Measurements from ENCODE around the gene PRDM7.

DNA sequence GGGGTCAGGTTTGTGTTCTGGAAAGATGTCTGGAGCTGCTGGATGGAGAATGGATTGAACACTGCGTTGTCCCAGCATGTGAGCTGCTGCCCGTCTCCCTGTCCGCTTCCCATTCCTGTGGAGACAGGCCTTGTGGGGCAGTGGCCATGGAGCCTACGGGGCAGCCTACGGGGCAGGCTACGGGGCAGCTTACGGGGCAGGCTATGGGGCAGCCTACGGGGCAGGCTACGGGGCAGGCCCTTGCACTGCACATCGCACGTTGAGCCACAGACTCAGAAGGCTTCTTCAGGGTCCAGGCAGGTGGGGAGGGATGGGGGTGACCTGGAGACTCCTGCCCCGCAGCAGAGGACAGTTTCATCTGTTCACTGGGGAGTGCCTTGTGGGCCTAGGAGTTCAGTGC lies 48.1 kb downstream of the PRDM7 start:
- TF ChIP-seq, protein P1, sequence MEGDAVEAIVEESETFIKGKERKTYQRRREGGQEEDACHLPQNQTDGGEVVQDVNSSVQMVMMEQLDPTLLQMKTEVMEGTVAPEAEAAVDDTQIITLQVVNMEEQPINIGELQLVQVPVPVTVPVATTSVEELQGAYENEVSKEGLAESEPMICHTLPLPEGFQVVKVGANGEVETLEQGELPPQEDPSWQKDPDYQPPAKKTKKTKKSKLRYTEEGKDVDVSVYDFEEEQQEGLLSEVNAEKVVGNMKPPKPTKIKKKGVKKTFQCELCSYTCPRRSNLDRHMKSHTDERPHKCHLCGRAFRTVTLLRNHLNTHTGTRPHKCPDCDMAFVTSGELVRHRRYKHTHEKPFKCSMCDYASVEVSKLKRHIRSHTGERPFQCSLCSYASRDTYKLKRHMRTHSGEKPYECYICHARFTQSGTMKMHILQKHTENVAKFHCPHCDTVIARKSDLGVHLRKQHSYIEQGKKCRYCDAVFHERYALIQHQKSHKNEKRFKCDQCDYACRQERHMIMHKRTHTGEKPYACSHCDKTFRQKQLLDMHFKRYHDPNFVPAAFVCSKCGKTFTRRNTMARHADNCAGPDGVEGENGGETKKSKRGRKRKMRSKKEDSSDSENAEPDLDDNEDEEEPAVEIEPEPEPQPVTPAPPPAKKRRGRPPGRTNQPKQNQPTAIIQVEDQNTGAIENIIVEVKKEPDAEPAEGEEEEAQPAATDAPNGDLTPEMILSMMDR (conservative IDR thresholded peaks at IDR 0.05) = no peak
- TF ChIP-seq ZFX (IDR thresholded peaks at IDR 0.05) = no peak

All from C4-2B (cell line).